Osteoblast (primary cell): Measurements from ENCODE around the gene NAV1. TPM values are rescaled to one million over a fixed set of nuclear protein-coding genes. Genes with fewer than 3 reads are reported as not detected.

Experiments used
- DNase-seq: peaks from one replicate; pipeline ENCODE4 v3.0.0; 2011; ENCODE audit warnings: low spot score, mixed read lengths; ENCODE audit not compliant: insufficient read length; ENCODE audit errors: missing footprints
- H2AFZ ChIP-seq: 2 replicates; pipeline ENCODE4 v1.6.0; 2011; ENCODE audit warnings: mild to moderate bottlenecking, low read length
- H3K27ac ChIP-seq: 2 replicates; pipeline ENCODE4 v1.5.1; 2011; ENCODE audit warnings: mild to moderate bottlenecking, low read depth, low read length, moderate library complexity
- H3K27me3 ChIP-seq: 2 replicates; pipeline ENCODE4 v1.6.0; 2012; ENCODE audit warnings: mild to moderate bottlenecking, control low read depth, inconsistent platforms, low read length, moderate library complexity; ENCODE audit not compliant: insufficient read depth
- H3K36me3 ChIP-seq: 2 replicates; pipeline ENCODE4 v1.5.1; 2011; ENCODE audit warnings: mild to moderate bottlenecking, low read length, control low read depth, moderate library complexity; ENCODE audit not compliant: insufficient read depth
- H3K4me1 ChIP-seq: 2 replicates; pipeline ENCODE4 v1.5.1; 2011; ENCODE audit warnings: mild to moderate bottlenecking, low read length, control low read depth, moderate library complexity; ENCODE audit not compliant: insufficient read depth
- H3K4me2 ChIP-seq: 2 replicates; pipeline ENCODE4 v1.6.0; 2011; ENCODE audit warnings: mild to moderate bottlenecking, low read length; ENCODE audit not compliant: insufficient read depth
- H3K4me3 ChIP-seq: fragments of 200-600 bp; sonication (generic); 3 replicates; pipeline ENCODE4 v1.5.1; 2012; ENCODE audit warnings: mild to moderate bottlenecking, low read length, inconsistent platforms; ENCODE audit not compliant: insufficient read depth
- H3K79me2 ChIP-seq: 2 replicates; pipeline ENCODE4 v1.6.0; 2012; ENCODE audit warnings: mild to moderate bottlenecking, low read length, control low read depth, inconsistent platforms; ENCODE audit not compliant: insufficient read depth
- H3K9me3 ChIP-seq: 2 replicates; pipeline ENCODE4 v1.5.1; 2011; ENCODE audit warnings: low read depth, low read length, control low read depth
- H4K20me1 ChIP-seq: 2 replicates; pipeline ENCODE4 v1.6.0; 2012; ENCODE audit warnings: mild to moderate bottlenecking, low read length, control low read depth; ENCODE audit not compliant: insufficient read depth
- CTCF ChIP-seq: IDR thresholded peaks from 2 replicates; pipeline ENCODE4 v1.5.1; 2011; ENCODE audit warnings: mild to moderate bottlenecking, low read depth, low read length, moderate library complexity; ENCODE audit errors: extremely low read depth
- total RNA-seq: library from RNA; depleted of rRNA; stranded (reverse); fragments of >200 nt; gene quantifications from 2 replicates; pipeline ENCODE4 v1.2.3, GENCODE V29; 2012

Gene NAV1
- total RNA-seq, 1 donor, result 47.0 TPM

- peaks cover 91% of the 10 kb centered on the region for H3K79me2 ChIP-seq
- H3K36me3 ChIP-seq, result peaks cover 27% of the 10 kb centered on the region
- peaks cover 6% of the 10 kb centered on the region for H4K20me1 ChIP-seq
- H3K9me3 ChIP-seq, result no peaks in the 10 kb centered on the region
- no peaks in the 10 kb centered on the region for H3K27me3 ChIP-seq
- H2AFZ ChIP-seq, result no peak overlapping the region
- H3K4me2 ChIP-seq, result no peak overlapping the region
- no peak overlapping the region for H3K4me3 ChIP-seq
- TF ChIP-seq CTCF, result no peak
- peak overlapping the region; percentile 96 for H3K27ac ChIP-seq
- DNase-seq, result peak; percentile 25
- peaks cover 57% of the 10 kb centered on the region for H3K4me1 ChIP-seq
Measured at GRCh38 chr1:201563941-201564340, 25.0 kb downstream of the NAV1 start.

- peak overlapping the region; percentile 96 for H3K27ac ChIP-seq
- H3K9me3 ChIP-seq, result no peaks in the 10 kb centered on the region
- H2AFZ ChIP-seq, result no peak overlapping the region
- peak; percentile 45 for DNase-seq
- TF ChIP-seq CTCF, result no peak
- no peaks in the 10 kb centered on the region for H3K27me3 ChIP-seq
- H3K4me2 ChIP-seq, result peak overlapping the region; percentile 29
- peaks cover 52% of the 10 kb centered on the region for H3K4me1 ChIP-seq
- no peak overlapping the region for H3K4me3 ChIP-seq
- H3K36me3 ChIP-seq, result peaks cover 35% of the 10 kb centered on the region
- H3K79me2 ChIP-seq, result peaks cover 91% of the 10 kb centered on the region
- peaks cover 15% of the 10 kb centered on the region for H4K20me1 ChIP-seq
Measured at GRCh38 chr1:201565024-201565730, 26.2 kb downstream of the NAV1 start.

- H3K27ac ChIP-seq, result peak overlapping the region; percentile 96
- peaks cover 22% of the 10 kb centered on the region for H4K20me1 ChIP-seq
- H3K9me3 ChIP-seq, result no peaks in the 10 kb centered on the region
- H3K4me3 ChIP-seq, result no peak overlapping the region
- no peak overlapping the region for H2AFZ ChIP-seq
- no peak for TF ChIP-seq CTCF
- H3K36me3 ChIP-seq, result peaks cover 35% of the 10 kb centered on the region
- peaks cover 91% of the 10 kb centered on the region for H3K79me2 ChIP-seq
- H3K4me1 ChIP-seq, result peaks cover 44% of the 10 kb centered on the region
- DNase-seq, result peak; percentile 25
- H3K27me3 ChIP-seq, result no peaks in the 10 kb centered on the region
- peak overlapping the region; percentile 29 for H3K4me2 ChIP-seq
Measured at GRCh38 chr1:201565771-201566528, 27.0 kb downstream of the NAV1 start.

GRCh38 chr1:201566529-201566823, 27.5 kb downstream of the NAV1 start:
- Histone ChIP-seq H3K27ac (no peak overlapping the region), H3K4me1 (peaks cover 39% of the 10 kb centered on the region), H3K27me3 (no peaks in the 10 kb centered on the region), H3K9me3 (no peaks in the 10 kb centered on the region), H3K36me3 (peaks cover 35% of the 10 kb centered on the region), H4K20me1 (peaks cover 28% of the 10 kb centered on the region), H3K79me2 (peaks cover 91% of the 10 kb centered on the region), H3K4me2 (no peak overlapping the region), H3K4me3 (no peak overlapping the region), H2AFZ (no peak overlapping the region)
- peak; percentile 15 for DNase-seq
- no peak for TF ChIP-seq CTCF
